ENCODE results near the gene SLC5A11.
A peak's percentile ranks its signal among the peaks of the same experiment; 100 is the strongest.

Gene SLC5A11, protein sequence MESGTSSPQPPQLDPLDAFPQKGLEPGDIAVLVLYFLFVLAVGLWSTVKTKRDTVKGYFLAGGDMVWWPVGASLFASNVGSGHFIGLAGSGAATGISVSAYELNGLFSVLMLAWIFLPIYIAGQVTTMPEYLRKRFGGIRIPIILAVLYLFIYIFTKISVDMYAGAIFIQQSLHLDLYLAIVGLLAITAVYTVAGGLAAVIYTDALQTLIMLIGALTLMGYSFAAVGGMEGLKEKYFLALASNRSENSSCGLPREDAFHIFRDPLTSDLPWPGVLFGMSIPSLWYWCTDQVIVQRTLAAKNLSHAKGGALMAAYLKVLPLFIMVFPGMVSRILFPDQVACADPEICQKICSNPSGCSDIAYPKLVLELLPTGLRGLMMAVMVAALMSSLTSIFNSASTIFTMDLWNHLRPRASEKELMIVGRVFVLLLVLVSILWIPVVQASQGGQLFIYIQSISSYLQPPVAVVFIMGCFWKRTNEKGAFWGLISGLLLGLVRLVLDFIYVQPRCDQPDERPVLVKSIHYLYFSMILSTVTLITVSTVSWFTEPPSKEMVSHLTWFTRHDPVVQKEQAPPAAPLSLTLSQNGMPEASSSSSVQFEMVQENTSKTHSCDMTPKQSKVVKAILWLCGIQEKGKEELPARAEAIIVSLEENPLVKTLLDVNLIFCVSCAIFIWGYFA

DNA sequence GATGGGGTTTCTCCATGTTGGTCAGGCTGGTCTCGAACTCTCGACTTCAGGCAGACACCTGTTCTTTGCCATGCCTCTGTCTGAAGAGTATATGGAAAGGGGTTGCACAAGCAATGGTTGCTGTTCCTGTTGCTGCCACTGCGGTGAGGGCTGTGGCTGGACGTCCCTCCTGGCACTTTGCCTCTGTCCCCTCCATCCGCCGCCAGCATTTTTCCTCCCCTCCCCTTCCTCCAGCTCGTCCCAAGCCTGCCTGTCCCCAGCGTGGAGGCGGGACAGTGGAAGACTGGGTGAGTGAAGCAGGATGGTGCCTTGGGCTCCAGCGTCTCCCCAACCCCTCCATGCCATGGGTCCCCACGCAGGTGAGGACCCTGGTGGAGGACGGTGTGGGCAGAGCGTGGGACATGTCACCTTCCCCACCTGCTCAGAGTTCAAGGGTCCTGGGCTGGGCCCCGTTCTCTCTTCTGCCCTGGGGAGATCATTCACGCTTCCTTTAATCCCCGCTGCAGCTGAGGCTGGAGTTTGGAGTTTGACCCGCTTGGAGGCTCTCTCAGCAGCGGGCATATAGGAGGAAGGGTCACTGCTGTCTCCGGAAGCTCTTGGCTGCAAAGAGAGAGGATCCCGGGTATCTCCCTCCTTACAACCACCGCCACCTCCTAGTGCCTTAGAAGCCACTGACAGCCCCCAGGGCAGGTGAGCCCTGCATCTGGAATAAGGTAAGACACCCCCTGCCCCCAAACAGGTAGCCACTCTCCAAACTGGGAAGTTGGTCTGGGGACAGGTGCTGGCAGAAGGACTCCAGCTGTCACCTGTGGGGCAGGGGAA, at the start of gene SLC5A11:
SLC5A11 (plus strand) TSS at position 238 of the 822 bp plus-strand sequence. CDS start 12,681 bp downstream, outside the sequence.
- TF ChIP-seq, protein P1, sequence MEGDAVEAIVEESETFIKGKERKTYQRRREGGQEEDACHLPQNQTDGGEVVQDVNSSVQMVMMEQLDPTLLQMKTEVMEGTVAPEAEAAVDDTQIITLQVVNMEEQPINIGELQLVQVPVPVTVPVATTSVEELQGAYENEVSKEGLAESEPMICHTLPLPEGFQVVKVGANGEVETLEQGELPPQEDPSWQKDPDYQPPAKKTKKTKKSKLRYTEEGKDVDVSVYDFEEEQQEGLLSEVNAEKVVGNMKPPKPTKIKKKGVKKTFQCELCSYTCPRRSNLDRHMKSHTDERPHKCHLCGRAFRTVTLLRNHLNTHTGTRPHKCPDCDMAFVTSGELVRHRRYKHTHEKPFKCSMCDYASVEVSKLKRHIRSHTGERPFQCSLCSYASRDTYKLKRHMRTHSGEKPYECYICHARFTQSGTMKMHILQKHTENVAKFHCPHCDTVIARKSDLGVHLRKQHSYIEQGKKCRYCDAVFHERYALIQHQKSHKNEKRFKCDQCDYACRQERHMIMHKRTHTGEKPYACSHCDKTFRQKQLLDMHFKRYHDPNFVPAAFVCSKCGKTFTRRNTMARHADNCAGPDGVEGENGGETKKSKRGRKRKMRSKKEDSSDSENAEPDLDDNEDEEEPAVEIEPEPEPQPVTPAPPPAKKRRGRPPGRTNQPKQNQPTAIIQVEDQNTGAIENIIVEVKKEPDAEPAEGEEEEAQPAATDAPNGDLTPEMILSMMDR (conservative IDR thresholded peaks at IDR 0.05; ENCODE audit: control insufficient read depth, insufficient read depth, low read depth, low read length): no peak
- no peak for DNase-seq (ENCODE audit: low read depth)

DNA sequence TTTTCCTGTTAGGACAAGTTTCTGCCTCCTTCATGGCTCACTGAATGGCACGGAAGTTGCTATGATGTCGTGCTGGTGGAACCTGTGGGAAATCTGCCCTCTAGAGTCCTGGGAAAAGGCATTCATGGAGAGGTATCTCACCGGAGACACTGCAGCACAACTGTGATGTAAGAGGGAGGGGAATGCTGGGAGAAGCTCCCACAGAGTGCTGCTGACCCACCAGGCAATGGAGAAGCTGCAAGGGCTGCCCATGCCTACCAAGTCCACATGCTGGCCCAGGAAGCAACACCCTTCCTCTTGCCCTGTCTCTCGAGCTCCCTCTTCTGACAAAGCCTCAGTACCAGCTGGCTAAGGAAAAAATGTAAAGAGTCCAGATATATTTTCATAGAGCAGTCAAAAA, 45.2 kb upstream of the SLC5A11 start:
- DNase-seq (ENCODE audit: low read depth): peak; percentile 42
- no peak overlapping the region for H3K4me3 ChIP-seq (ENCODE audit: control insufficient read depth, low read depth, low read length)
- TF ChIP-seq, protein P1 (conservative IDR thresholded peaks at IDR 0.05; ENCODE audit: control insufficient read depth, insufficient read depth, low read depth, low read length): peak; percentile 35

More for the DNA sequence above, at the start of gene SLC5A11:
- no peak within 1 kb of the TSS for H3K4me3 ChIP-seq (ENCODE audit: control insufficient read depth, low read depth, low read length)

DNA sequence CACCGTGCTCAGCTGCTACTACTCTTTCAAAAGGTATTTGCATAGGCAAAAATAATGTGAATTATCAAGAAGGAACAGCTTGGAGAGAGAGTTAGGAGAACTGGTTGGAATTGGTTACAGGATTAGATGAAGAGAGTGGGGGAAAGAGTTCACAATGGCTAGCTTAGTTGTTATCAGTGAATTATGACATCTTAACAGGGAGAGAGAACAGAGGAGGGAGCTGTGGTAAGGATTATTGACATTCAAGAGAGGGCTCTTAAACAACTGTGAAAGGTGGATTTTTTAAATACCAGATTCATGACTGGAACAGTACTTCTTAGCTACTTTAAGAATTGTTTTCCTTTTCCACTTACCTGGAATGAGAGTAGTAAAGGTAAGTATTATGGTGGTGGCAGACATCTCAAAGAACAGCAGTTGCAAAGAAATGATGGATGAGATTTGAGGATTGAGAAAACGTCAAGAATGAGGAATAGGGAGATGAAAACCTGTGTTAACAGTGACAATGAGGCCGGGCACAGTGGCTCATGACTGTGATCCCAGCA, 43.9 kb upstream of the SLC5A11 start:
- no peak for DNase-seq (ENCODE audit: low read depth)
- H3K4me3 ChIP-seq (ENCODE audit: control insufficient read depth, low read depth, low read length): no peak overlapping the region
- TF ChIP-seq, protein P1 (conservative IDR thresholded peaks at IDR 0.05; ENCODE audit: control insufficient read depth, insufficient read depth, low read depth, low read length): no peak

DNA sequence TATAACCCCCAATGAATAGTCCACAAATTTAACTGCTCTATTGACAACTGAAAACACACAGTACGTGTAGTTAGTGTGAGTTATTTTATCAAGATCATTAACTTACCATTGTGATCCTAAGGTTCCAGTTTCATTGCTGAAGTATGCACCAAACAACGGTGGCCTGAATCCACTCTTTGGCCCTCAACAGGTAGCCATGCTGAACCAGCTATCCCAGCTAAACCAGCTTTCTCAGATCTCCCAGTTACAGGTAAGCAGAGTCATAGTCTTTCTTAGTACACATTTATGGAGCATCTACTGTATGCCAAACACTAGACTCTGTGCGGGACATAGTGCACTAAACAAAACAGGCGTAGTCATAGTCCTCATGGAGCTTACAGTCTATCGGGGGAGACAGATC, 40.3 kb upstream of the SLC5A11 start:
- DNase-seq (ENCODE audit: low read depth): no peak
- TF ChIP-seq, protein P1 (conservative IDR thresholded peaks at IDR 0.05; ENCODE audit: control insufficient read depth, insufficient read depth, low read depth, low read length): no peak

DNA sequence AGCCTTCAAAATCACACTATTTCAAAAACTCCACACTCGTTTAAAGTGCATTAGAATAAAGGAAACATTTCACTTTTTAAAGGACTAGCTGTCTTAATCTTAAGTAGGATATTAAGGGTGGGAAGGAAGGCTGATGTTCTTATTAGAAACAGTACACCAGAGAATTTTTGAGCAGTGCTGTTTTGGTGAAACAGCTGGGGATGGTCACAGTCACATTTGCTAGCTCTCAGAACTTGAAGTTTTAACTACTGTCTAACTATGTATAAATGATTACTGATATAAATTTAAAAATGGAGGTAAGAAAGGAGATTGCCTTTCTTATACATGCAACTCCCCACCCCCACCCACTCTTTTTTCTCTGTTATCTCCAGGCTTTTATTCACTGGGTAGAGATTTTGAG, 38.5 kb upstream of the SLC5A11 start:
- no peak for DNase-seq (ENCODE audit: low read depth)
- TF ChIP-seq, protein P1 (conservative IDR thresholded peaks at IDR 0.05; ENCODE audit: control insufficient read depth, insufficient read depth, low read depth, low read length): no peak
- no peak overlapping the region for H3K4me3 ChIP-seq (ENCODE audit: control insufficient read depth, low read depth, low read length)

More for the DNA sequence above, 40.3 kb upstream of the SLC5A11 start:
- no peak overlapping the region for H3K4me3 ChIP-seq (ENCODE audit: control insufficient read depth, low read depth, low read length)
